HCT116 (cell line): ENCODE measurements around the gene COA8. TPM values are rescaled to one million over a fixed set of nuclear protein-coding genes. Genes with fewer than 3 reads are reported as not detected.

ENCODE experiments used
- ATAC-seq: fragments of 200-7000 bp; cut with Tn5 transposase; 2 replicates; pipeline ENCODE4 v1.9.1; 2020; ENCODE audit warnings: mild to moderate bottlenecking, moderate library complexity
- BruUV-seq: library from RNA; stranded (reverse); fragments of 400-500 nt; replicated peaks from 2 replicates; lab custom pipeline; 2021; lab: Mats Ljungman, UMichigan
- CTCF ChIA-PET: fragments of 300-600 bp; sonication (Branson Sonifier 250); formaldehyde crosslinking; loops from one replicate; lab custom pipeline; 2021; ENCODE audit warnings: antibody characterized with exemption; lab: Charles Lee
- POLR2A ChIA-PET: fragments of 300-600, 350-600 bp; sonication (Branson Sonifier 250); formaldehyde crosslinking; loops from one replicate; lab custom pipeline; 2021; ENCODE audit warnings: antibody characterized with exemption; lab: Charles Lee
- RAD21 ChIA-PET, 2 experiments: fragments of 300-600 bp; sonication (Branson Sonifier 250); formaldehyde crosslinking; loops; one replicate each; lab custom pipeline; 2023; ENCODE audit warnings: low total read pairs in 2 of 2; ENCODE audit not compliant: uncharacterized antibody in 2 of 2, unreplicated experiment in 2 of 2, low non-redundant PET in 1 of 2; lab: Charles Lee
- DNase-seq: peaks from one replicate; pipeline ENCODE4 v3.0.0-alpha.2; 2010; ENCODE audit warnings: low read depth, low spot score
- H2AFZ ChIP-seq: fragments of 200-600 bp; shearing (Covaris generic), sonication (generic); 2 replicates; pipeline ENCODE4 v1.6.1; 2017; ENCODE audit warnings: low read depth, mixed run types, mixed read lengths, antibody characterized with exemption, low read length; ENCODE audit not compliant: poor library complexity, severe bottlenecking
- H3K27ac ChIP-seq: 2 replicates; pipeline ENCODE4 v1.5.1; 2012; ENCODE audit warnings: low read depth, low read length
- H3K27me3 ChIP-seq: fragments of 200-600 bp; sonication (generic); 2 replicates; pipeline ENCODE4 v1.6.1; 2016; ENCODE audit warnings: mixed run types, low read length, mixed read lengths; ENCODE audit not compliant: insufficient read depth
- H3K36me3 ChIP-seq, 2 experiments: fragments of 200-500 bp in 1 of 2; fragments of 200-600 bp in 1 of 2; sonication (Bioruptor generic) in 1 of 2; sonication (generic) in 1 of 2; 2 replicates each; pipeline versions ENCODE4 v1.5.1 to v1.6.1; 2014 to 2016; ENCODE audit warnings: low read length in 2 of 2, inconsistent platforms in 1 of 2, mixed read lengths in 1 of 2, mixed run types in 1 of 2; ENCODE audit not compliant: insufficient read depth in 2 of 2, control insufficient read depth in 1 of 2
- H3K4me1 ChIP-seq, 2 experiments: fragments of 200-600 bp in 1 of 2; sonication (generic) in 1 of 2; 2 replicates each; pipeline versions ENCODE4 v1.5.1 to v1.6.1; 2012 to 2017; ENCODE audit warnings: low read length in 2 of 2, inconsistent platforms in 1 of 2, mild to moderate bottlenecking in 1 of 2, mixed read lengths in 1 of 2, mixed run types in 1 of 2, moderate library complexity in 1 of 2; ENCODE audit not compliant: insufficient read depth in 2 of 2, control insufficient read depth in 1 of 2
- H3K4me2 ChIP-seq: fragments of 200-600 bp; sonication (generic); 2 replicates; pipeline ENCODE4 v1.6.1; 2017; ENCODE audit warnings: mixed run types, low read length, mixed read lengths
- H3K4me3 ChIP-seq, 2 experiments: fragments of 200-600 bp in 1 of 2; sonication (generic) in 1 of 2; replicated peaks in 1 of 2; 2 replicates each; pipeline ENCODE4 v1.5.1; 2011 to 2016; ENCODE audit warnings: low read length in 2 of 2, control low read depth in 1 of 2, low read depth in 1 of 2, mild to moderate bottlenecking in 1 of 2, mixed read lengths in 1 of 2, mixed run types in 1 of 2
- H3K79me2 ChIP-seq: fragments of 200-600 bp; sonication (generic); 2 replicates; pipeline ENCODE4 v1.6.1; 2017; ENCODE audit warnings: mild to moderate bottlenecking, mixed run types, low read length, moderate library complexity, mixed read lengths; ENCODE audit not compliant: insufficient read depth
- H3K9ac ChIP-seq: fragments of 200-600 bp; sonication (generic); 2 replicates; pipeline ENCODE4 v1.6.1; 2016; ENCODE audit warnings: low read length, mixed read lengths
- H3K9me2 ChIP-seq: fragments of 200-600 bp; sonication (generic), shearing (Covaris generic); 2 replicates; pipeline ENCODE4 v1.6.1; 2017; ENCODE audit warnings: mixed run types, mild to moderate bottlenecking, moderate library complexity; ENCODE audit not compliant: insufficient read depth
- H3K9me3 ChIP-seq, 2 experiments: fragments of 200-500 bp in 1 of 2; fragments of 200-600 bp in 1 of 2; sonication (Bioruptor generic) in 1 of 2; sonication (generic) in 1 of 2; 2 replicates each; pipeline ENCODE4 v1.6.1; 2014 to 2017; ENCODE audit warnings: low read length in 2 of 2, mixed read lengths in 2 of 2, inconsistent platforms in 1 of 2, low read depth in 1 of 2, mild to moderate bottlenecking in 1 of 2, mixed run types in 1 of 2, moderate library complexity in 1 of 2; ENCODE audit not compliant: control insufficient read depth in 1 of 2, insufficient read depth in 1 of 2
- H4K20me1 ChIP-seq: fragments of 200-600 bp; sonication (generic), shearing (Covaris generic); 2 replicates; pipeline ENCODE4 v1.6.1; 2017; ENCODE audit warnings: mixed run types, mild to moderate bottlenecking, moderate library complexity; ENCODE audit not compliant: insufficient read depth
- CEBPB ChIP-seq: IDR thresholded peaks from 2 replicates; pipeline ENCODE4 v1.6.1; 2012; ENCODE audit warnings: low read depth
- EGR1 ChIP-seq: IDR thresholded peaks from 2 replicates; pipeline ENCODE4 v1.6.1; 2012; ENCODE audit warnings: low read depth
- ELF1 ChIP-seq: IDR thresholded peaks from 2 replicates; pipeline ENCODE4 v1.6.1; 2012; ENCODE audit warnings: low read depth, borderline replicate concordance
- EZH2 ChIP-seq: fragments of 200-600 bp; sonication (generic); IDR thresholded peaks from 2 replicates; pipeline ENCODE4 v1.6.1; 2017; ENCODE audit warnings: antibody characterized with exemption, mixed run types
- FOSL1 ChIP-seq: IDR thresholded peaks from 2 replicates; pipeline ENCODE4 v1.6.1; 2012; ENCODE audit warnings: low read depth
- JUND ChIP-seq: IDR thresholded peaks from 2 replicates; pipeline ENCODE4 v1.6.1; 2012
- POLR2A ChIP-seq: IDR thresholded peaks from 2 replicates; pipeline ENCODE4 v1.7.0; 2011; ENCODE audit warnings: borderline replicate concordance; ENCODE audit not compliant: insufficient read depth, insufficient read length; ENCODE audit errors: extremely low read depth
- POLR2AphosphoS5 ChIP-seq: IDR thresholded peaks from 2 replicates; pipeline ENCODE4 v1.6.1; 2011; ENCODE audit warnings: mild to moderate bottlenecking, low read depth, low read length, moderate library complexity
- RAD21 ChIP-seq: IDR thresholded peaks from 2 replicates; pipeline ENCODE4 v1.6.1; 2012; ENCODE audit warnings: low read depth, mild to moderate bottlenecking
- TCF7L2 ChIP-seq: IDR thresholded peaks from 2 replicates; pipeline ENCODE4 v1.7.0; 2011; ENCODE audit warnings: borderline replicate concordance, inconsistent platforms; ENCODE audit not compliant: insufficient read depth, insufficient read length; ENCODE audit errors: extremely low read depth
- ZFX ChIP-seq: fragments of 450-650 bp; IDR thresholded peaks from 2 replicates; pipeline ENCODE4 v1.6.1; 2017
- ZNF274 ChIP-seq: fragments of 200-500 bp; sonication (Bioruptor generic); IDR thresholded peaks from 2 replicates; pipeline ENCODE4 v1.6.1; 2014; ENCODE audit warnings: mild to moderate bottlenecking, low read depth, low read length, inconsistent platforms
- intact Hi-C: fragments of 100-400 bp; cut with micrococcal nuclease; formaldehyde crosslinking; loops from 2 replicates; pipeline ENCODE4 v1.10.0; 2022
- total RNA-seq: library from RNA; stranded (reverse); gene quantifications from one replicate; pipeline ENCODE4 v1.2.1, GENCODE V29; 2021; ENCODE audit not compliant: unreplicated experiment
- TF ChIP-seq, protein P1 (sequence below): IDR thresholded peaks from 2 replicates; pipeline ENCODE4 v1.6.1; 2012
- TF ChIP-seq, protein P2 (sequence below): IDR thresholded peaks from 2 replicates; pipeline ENCODE4 v1.6.1; 2012; ENCODE audit warnings: low read depth
- TF ChIP-seq, protein P3 (sequence below): IDR thresholded peaks from 2 replicates; pipeline ENCODE4 v1.6.1; 2012
- TF ChIP-seq, protein P4 (sequence below): IDR thresholded peaks from 2 replicates; pipeline ENCODE4 v1.6.1; 2011; ENCODE audit warnings: mild to moderate bottlenecking, low read length, moderate library complexity; ENCODE audit not compliant: insufficient replicate concordance; ENCODE audit errors: extremely low read depth

Gene COA8
- total RNA-seq, 1 experiment from 2014 or later: 29.4 TPM

DNA sequence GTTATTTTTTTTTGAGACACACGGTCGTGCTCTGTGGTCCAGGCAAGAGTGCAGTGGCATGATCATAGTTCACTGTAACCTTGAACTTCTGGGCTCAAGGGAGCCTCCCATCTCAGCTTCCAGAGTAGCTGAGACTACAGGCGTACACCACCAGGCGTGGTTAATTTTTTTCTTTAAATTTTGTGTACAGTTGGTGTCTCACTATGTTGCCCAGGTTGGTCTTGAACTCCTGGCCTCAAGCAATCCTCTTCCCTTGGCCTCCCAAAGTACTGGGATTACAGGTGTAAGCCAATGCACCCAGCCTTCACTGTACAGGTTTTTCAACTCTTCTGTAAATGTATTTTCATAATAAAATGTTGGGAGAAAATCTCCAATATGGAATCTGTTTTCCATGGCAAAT lies 60.5 kb downstream of the COA8 start:
- TF ChIP-seq POLR2AphosphoS5 (no peak), FOSL1 (no peak), RAD21 (no peak), ZNF274 (no peak), ELF1 (no peak), EGR1 (no peak), EZH2 (no peak), JUND (no peak), POLR2A (no peak), CEBPB (no peak), ZFX (no peak), TCF7L2 (no peak)
- TF ChIP-seq, protein P1, sequence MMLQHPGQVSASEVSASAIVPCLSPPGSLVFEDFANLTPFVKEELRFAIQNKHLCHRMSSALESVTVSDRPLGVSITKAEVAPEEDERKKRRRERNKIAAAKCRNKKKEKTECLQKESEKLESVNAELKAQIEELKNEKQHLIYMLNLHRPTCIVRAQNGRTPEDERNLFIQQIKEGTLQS: no peak
- TF ChIP-seq, protein P2, sequence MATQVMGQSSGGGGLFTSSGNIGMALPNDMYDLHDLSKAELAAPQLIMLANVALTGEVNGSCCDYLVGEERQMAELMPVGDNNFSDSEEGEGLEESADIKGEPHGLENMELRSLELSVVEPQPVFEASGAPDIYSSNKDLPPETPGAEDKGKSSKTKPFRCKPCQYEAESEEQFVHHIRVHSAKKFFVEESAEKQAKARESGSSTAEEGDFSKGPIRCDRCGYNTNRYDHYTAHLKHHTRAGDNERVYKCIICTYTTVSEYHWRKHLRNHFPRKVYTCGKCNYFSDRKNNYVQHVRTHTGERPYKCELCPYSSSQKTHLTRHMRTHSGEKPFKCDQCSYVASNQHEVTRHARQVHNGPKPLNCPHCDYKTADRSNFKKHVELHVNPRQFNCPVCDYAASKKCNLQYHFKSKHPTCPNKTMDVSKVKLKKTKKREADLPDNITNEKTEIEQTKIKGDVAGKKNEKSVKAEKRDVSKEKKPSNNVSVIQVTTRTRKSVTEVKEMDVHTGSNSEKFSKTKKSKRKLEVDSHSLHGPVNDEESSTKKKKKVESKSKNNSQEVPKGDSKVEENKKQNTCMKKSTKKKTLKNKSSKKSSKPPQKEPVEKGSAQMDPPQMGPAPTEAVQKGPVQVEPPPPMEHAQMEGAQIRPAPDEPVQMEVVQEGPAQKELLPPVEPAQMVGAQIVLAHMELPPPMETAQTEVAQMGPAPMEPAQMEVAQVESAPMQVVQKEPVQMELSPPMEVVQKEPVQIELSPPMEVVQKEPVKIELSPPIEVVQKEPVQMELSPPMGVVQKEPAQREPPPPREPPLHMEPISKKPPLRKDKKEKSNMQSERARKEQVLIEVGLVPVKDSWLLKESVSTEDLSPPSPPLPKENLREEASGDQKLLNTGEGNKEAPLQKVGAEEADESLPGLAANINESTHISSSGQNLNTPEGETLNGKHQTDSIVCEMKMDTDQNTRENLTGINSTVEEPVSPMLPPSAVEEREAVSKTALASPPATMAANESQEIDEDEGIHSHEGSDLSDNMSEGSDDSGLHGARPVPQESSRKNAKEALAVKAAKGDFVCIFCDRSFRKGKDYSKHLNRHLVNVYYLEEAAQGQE: no peak
- TF ChIP-seq, protein P3, sequence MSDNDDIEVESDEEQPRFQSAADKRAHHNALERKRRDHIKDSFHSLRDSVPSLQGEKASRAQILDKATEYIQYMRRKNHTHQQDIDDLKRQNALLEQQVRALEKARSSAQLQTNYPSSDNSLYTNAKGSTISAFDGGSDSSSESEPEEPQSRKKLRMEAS: no peak
- TF ChIP-seq, protein P4, sequence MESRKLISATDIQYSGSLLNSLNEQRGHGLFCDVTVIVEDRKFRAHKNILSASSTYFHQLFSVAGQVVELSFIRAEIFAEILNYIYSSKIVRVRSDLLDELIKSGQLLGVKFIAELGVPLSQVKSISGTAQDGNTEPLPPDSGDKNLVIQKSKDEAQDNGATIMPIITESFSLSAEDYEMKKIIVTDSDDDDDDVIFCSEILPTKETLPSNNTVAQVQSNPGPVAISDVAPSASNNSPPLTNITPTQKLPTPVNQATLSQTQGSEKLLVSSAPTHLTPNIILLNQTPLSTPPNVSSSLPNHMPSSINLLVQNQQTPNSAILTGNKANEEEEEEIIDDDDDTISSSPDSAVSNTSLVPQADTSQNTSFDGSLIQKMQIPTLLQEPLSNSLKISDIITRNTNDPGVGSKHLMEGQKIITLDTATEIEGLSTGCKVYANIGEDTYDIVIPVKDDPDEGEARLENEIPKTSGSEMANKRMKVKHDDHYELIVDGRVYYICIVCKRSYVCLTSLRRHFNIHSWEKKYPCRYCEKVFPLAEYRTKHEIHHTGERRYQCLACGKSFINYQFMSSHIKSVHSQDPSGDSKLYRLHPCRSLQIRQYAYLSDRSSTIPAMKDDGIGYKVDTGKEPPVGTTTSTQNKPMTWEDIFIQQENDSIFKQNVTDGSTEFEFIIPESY: no peak
- Histone ChIP-seq H4K20me1 (no peaks in the 10 kb centered on the region), H3K36me3 (no peaks in the 10 kb centered on the region), H3K9ac (no peak overlapping the region), H3K79me2 (no peaks in the 10 kb centered on the region), H3K9me3 (no peaks in the 10 kb centered on the region), H3K4me3 (no peak overlapping the region), H3K27ac (no peak overlapping the region), H3K4me2 (no peak overlapping the region), H3K27me3 (no peaks in the 10 kb centered on the region), H3K4me1 (peaks cover 28 to 56% of the 10 kb centered on the region in 2 experiments), H3K9me2 (no peaks in the 10 kb centered on the region), H2AFZ (no peak overlapping the region)
- no peak for DNase-seq
- RAD21 ChIA-PET: no interaction called here
- ATAC-seq: no peak
- POLR2A ChIA-PET: no interaction called here
- BruUV-seq: no TSS peak
- intact Hi-C loops: no loop called here
- CTCF ChIA-PET: no interaction called here
